SK-N-MC (cell line): ENCODE measurements around the gene COL13A1.

Experiments used
- EZH2 ChIP-seq: fragments of 200-600 bp; sonication (generic); IDR thresholded peaks from one replicate; pipeline ENCODE4 v1.6.1; 2017; ENCODE audit warnings: antibody characterized with exemption
- FOXP2 ChIP-seq: optimal IDR thresholded peaks from 2 replicates; pipeline ENCODE3; 2011; ENCODE audit warnings: mild to moderate bottlenecking, moderate library complexity; ENCODE audit not compliant: insufficient read depth; ENCODE audit errors: extremely low read length, control extremely low read depth
- POLR2AphosphoS5 ChIP-seq: IDR thresholded peaks from 2 replicates; pipeline ENCODE4 v1.6.1; 2012; ENCODE audit warnings: mild to moderate bottlenecking, low read depth, low read length, borderline replicate concordance

DNA sequence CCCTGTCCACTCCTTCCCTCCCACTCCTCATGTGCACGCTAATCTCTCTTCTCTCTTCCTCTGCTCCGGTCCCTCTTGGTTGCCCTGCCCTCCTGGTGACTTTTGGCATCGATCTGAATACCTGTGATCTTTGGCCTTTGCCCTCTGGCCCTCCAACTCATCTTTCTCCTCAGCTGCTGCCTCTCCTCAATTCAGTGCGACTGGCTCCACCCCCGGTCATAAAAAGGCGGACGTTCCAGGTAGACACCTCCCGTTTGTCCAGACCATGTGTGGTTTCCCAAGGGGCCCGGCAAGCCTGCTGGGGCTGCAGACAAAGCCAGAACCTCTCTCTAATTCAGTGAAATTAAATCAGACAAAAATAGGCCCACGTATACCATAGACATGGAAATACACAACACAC, 96.8 kb downstream of the COL13A1 start:
- TF ChIP-seq EZH2: no peak
- no peak for TF ChIP-seq POLR2AphosphoS5
- TF ChIP-seq FOXP2: no peak
